Measurements from ENCODE around the gene CLDND2.
A peak's percentile ranks its signal among the peaks of the same experiment; 100 is the strongest.

CLDND2 gene

GRCh38 chr19:51352783-51353360 lies 15.9 kb downstream of the CLDND2 start:
- DNase-seq = no peak

- DNase-seq = no peak
Measured at GRCh38 chr19:51351266-51351990, 17.4 kb downstream of the CLDND2 start.

DNA sequence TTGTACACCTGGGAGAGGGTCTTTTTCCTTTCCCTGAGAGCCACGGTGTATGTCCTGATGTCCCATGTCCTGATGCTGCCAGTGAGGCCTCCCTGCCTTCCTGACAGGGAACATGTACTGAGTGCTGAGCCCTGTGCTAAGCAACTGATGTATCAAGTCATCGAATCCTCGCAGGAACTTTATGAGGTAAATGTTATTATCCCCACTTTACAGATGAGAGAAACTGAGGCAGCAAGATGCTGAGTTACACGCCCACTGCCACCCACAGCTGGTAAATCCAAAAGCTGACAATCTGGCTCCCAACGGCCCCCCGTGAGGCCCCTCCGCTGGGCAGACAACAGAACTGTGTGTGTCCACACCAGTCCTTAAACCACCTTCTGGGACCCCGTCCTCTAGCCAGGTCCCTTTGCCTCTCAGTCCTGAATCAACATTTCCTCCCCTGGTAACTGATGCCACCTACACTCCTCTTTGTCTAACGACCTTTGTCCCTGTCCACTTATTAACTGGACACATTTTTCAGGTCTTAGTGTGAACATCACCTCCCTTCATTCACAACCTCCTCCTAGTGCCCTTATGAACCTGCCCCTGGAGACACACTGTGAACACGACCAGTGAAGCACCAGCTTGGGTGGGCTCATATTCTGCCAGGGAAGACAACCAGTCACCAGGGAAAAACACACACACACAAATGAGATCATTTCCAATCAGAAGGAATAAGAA lies 21.4 kb downstream of the CLDND2 start:
- no peak for DNase-seq

DNA sequence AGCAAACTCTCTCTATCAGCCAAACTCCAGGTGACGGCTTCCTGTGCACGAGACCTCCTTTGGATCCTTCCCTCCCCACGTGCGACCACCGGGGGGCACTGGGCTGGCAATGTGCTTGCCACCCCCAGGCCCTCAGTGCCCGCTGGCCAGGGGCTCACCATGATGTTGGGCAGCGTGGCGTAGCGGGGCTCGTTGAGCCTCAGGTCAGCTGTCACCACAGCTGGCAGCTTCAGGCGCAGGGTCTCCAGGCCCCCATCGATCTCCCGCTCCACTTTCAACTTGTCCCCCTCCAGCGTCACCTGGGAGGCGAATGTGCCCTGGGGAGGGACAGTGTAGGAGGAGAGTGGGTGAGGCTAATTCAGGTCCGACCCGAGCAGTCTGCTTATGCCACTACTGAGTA lies 22.1 kb downstream of the CLDND2 start:
- no peak for DNase-seq

DNA sequence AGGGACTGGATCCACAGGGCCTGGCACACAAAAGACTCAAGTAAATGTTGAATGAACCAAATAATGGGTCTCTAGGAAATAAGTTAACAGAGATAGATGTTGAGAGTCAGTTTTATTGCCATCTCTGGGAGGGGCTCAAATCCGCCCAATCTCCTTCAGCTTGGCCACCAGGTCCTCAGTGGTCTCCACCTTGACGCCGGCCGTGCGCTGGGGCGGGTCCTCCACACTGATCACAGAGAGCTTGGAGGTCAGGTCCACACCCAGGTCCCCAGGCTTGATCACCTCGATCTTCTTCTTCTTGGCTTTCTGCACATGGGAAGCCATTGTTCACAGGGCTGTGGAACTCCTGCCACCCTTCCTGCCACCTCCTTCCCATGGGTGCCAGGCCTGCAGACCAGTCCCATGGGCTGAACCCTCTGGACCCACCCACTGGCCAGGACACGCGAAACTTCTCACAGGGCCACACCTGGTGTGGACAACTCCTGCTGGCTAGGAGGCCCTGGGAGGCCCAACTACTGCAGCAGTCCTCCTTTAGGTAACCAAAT lies 23.7 kb downstream of the CLDND2 start:
- no peak for DNase-seq

GRCh38 chr19:51342631-51343569 lies 25.9 kb downstream of the CLDND2 start:
- no peak for DNase-seq

- DNase-seq = no peak
Measured at GRCh38 chr19:51341976-51342580, 26.7 kb downstream of the CLDND2 start, which contains the start of gene VSIG10L. VSIG10L (minus strand) TSS chr19:51342139; CDS start chr19:51342124, 15 bp downstream.

- DNase-seq = no peak
Measured at GRCh38 chr19:51341066-51341465, 27.7 kb downstream of the CLDND2 start.

GRCh38 chr19:51339687-51340656 lies 28.8 kb downstream of the CLDND2 start:
- DNase-seq = peak; percentile 82

GRCh38 chr19:51339313-51339686 lies 29.5 kb downstream of the CLDND2 start:
- no peak for DNase-seq

DNA sequence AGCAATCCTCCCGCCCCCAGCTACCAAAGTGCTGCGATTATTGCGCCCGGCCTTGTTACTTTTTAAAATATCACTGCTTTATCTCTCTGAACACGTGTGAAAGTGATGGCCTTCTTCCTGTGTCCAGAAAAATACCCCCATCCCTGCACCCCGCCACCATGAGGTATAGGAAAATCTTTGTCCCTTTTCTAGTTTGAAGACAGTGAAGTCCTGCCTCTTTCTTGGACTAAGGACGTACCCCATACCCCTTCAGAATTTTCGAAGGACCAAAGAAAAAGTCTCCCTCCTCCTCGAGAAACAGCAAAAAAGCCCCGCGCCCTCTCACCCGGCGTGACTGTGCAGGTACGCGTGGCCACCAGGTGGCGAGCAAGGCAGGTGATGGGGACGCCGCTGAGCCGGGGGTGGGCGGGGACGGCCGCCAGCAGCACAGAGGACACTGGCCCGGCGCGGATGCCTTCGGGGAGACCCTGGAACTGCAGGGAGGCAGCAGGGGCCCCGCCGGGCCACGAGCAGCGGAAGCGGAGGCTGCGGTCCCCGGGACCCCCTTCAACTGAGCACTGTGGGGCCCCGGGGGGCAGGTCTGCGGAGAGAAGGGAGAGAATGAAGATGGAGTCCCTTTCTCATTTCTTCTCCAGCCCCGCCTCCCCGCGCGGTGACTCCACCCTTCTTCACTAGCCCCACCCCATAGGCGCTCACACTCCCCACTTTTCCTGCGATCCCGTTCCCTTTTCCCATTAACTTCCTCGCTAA lies 30.1 kb downstream of the CLDND2 start:
- DNase-seq = peak; percentile 43

GRCh38 chr19:51337861-51338562 lies 30.8 kb downstream of the CLDND2 start:
- no peak for DNase-seq

- DNase-seq = no peak
Measured at GRCh38 chr19:51337141-51337860, 31.5 kb downstream of the CLDND2 start.

DNA sequence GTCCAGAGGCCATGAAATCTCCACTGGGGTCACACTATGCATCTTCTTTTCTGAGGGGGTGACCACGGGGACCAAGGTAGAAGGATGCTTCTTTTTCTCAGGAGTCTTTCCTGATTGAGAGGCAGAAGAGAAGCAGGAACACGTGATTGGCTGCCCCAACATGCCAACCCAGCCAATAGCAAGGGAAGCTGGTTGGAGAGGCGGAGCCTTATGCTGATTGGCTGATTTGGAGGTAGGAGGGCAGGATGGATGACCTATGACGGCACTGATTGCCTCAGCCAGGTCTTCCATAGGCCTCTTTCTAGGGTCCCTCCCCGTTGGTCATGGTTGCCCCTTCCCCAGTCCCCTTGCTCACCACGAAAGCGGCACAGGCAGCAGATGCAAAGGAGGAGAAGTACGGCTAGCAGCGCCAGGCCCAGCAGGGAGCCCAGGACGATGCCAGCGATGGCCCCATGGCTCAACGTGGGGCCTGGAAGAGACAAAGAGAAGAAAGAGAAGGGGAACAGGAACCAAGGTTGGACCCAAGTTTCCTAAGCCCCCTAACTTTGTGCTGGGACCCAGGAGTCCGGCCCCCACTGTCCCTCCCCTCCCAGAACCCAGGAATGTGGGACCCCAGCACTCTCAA lies 34.9 kb downstream of the CLDND2 start:
- no peak for DNase-seq

DNA sequence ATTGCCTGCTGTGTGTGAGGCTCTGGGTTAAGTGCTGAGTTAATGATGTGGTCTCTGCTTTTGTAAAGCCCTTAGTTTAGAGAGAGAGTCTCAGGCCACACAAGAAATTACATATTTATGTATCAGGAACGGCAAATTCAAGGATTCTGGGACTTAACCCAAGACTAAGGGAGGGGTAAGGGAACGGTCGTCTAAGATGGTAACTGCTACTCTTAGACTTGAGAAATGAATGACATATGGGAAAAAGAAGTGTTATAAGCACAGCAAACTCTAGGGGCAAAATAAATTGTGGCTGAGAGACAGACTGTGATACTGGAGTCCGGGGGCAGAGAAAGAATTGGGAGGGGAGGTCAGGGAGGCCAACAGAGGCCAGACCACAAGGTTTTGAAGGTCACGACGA lies 37.1 kb downstream of the CLDND2 start:
- DNase-seq = no peak

DNA sequence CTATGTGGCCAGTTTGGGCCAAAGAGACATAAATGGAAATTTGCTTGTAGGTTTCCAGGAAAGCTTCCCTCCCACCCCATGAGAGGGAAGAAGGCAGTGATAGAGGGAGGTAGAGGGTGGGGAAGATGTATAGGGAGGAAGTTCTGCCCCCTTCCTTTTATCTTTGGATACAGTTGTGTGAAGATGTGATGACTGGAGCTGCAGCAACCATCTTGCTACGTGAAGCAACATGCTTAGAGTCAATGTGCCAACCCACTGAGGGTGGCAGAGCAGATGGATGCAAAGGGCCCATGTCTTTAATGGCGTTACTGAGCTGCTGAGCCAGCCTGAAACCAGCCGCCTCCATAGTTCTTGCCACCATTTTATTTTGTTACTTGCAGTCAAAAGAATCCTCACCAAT lies 37.6 kb downstream of the CLDND2 start:
- DNase-seq = no peak

DNA sequence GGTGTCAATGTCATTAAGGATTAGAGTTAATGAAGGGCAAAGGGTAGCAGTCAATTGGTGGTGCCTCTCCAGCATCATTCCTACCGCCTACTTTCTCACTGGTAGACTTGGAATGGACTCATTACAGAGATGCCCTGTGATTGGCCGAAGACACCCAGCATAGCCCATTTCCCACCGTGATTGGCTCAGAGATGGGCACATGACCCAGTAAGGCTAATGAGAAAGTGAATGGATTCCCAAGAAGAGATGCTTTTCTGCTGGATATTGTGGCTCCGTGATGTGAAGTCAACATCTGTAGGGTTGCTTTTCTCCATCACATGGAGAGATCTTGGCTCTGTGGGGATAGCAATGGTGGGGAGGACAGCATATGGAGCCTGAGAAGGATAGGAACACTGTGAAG lies 38.4 kb downstream of the CLDND2 start:
- DNase-seq = no peak

- no peak for DNase-seq
Measured at GRCh38 chr19:51329411-51329810, 39.4 kb downstream of the CLDND2 start.
